Thoracic aorta endothelial cell (primary cell): ENCODE results near the gene KRT78. TPM values are rescaled to one million over a fixed set of nuclear protein-coding genes. Genes with fewer than 3 reads are reported as not detected.

Experiments used
- total RNA-seq: library from RNA; depleted of rRNA; stranded (reverse); fragments of >200 nt; gene quantifications from 2 replicates; pipeline ENCODE4 v1.2.3, GENCODE V29; 2012

Gene KRT78
- total RNA-seq = not detected in 2 replicates

GRCh38 chr12:52848661-52849255, at the start of gene KRT78:
KRT78 (minus strand) TSS chr12:52848994; CDS start chr12:52848930, 64 bp downstream.

GRCh38 chr12:52833922-52834726, 14.7 kb downstream of the KRT78 start, which contains the start of gene KRT79:
KRT79 (minus strand) TSS chr12:52834311; CDS start chr12:52834260, 51 bp downstream.

GRCh38 chr12:52813885-52814709, 34.7 kb downstream of the KRT78 start, which contains the start of gene KRT4:
KRT4 (minus strand) TSS chr12:52814116; CDS start chr12:52814058, 58 bp downstream.

GRCh38 chr12:52795694-52796428, 52.9 kb downstream of the KRT78 start, which contains the start of gene KRT3:
KRT3 (minus strand) TSS chr12:52796117; CDS start chr12:52796042, 75 bp downstream.

Other genes with a start within 250 kb of the KRT78 start
- gene KRT72, start 247.5 kb downstream of the KRT78 start, total RNA-seq = not detected in 2 replicates
- not detected in 2 replicates for gene KRT73, start 230.4 kb downstream of the KRT78 start, total RNA-seq
- gene KRT2, start 196.8 kb downstream of the KRT78 start, total RNA-seq = not detected in 2 replicates
- not detected in 2 replicates for gene KRT1, start 168.6 kb downstream of the KRT78 start, total RNA-seq
- not detected in 2 replicates for gene KRT77, start 145.5 kb downstream of the KRT78 start, total RNA-seq
- gene KRT76, start 71.6 kb downstream of the KRT78 start, total RNA-seq = not detected in 2 replicates
- gene KRT3, start 52.9 kb downstream of the KRT78 start, total RNA-seq = not detected in 2 replicates
- not detected in 2 replicates for gene KRT4, start 34.9 kb downstream of the KRT78 start, total RNA-seq
- gene KRT79, start 14.7 kb downstream of the KRT78 start, total RNA-seq = not detected in 2 replicates
- gene KRT8, start 56.1 kb upstream of the KRT78 start, total RNA-seq = 6.3 and 7.8 TPM in 2 replicates
- gene KRT18, start 100.1 kb upstream of the KRT78 start, total RNA-seq = 206 and 261 TPM in 2 replicates
- gene EIF4B, start 157.5 kb upstream of the KRT78 start, total RNA-seq = 1,071 and 1,152 TPM in 2 replicates
- gene TNS2, start 201.1 kb upstream of the KRT78 start, total RNA-seq = 37.1 and 53.6 TPM in 2 replicates
- 20.7 and 21.0 TPM in 2 replicates for gene SPRYD3, start 230.4 kb upstream of the KRT78 start, total RNA-seq
- gene IGFBP6, start 248.7 kb upstream of the KRT78 start, total RNA-seq = 12.2 and 15.7 TPM in 2 replicates